ENCODE data around the gene C2orf42.
"Not testable (repeated sequence)": the region's sequence is repeated elsewhere in the genome, so short reads cannot be mapped to it uniquely, and the experiment has no call there.

The C2orf42 gene

GRCh38 chr2:70161069-70161534, 29.7 kb downstream of the C2orf42 start:
- no peak for TF ChIP-seq ZFX (IDR thresholded peaks at IDR 0.05)
- no peak for TF ChIP-seq CTCF (conservative IDR thresholded peaks at IDR 0.05)
- H3K27ac ChIP-seq = peak overlapping the region; percentile 58

GRCh38 chr2:70160545-70160944, 30.3 kb downstream of the C2orf42 start:
- no peak overlapping the region for H3K27ac ChIP-seq
- no peak for TF ChIP-seq ZFX (IDR thresholded peaks at IDR 0.05)
- TF ChIP-seq CTCF (conservative IDR thresholded peaks at IDR 0.05) = no peak

- not testable (repeated sequence) for H3K27ac ChIP-seq
These were observed 41.6 kb downstream of the C2orf42 start for GRCh38 chr2:70149130-70149686.

- not testable (repeated sequence) for H3K27ac ChIP-seq
These were observed 42.5 kb downstream of the C2orf42 start for GRCh38 chr2:70148211-70148760.

- no peak for TF ChIP-seq CTCF (conservative IDR thresholded peaks at IDR 0.05)
- TF ChIP-seq ZFX (IDR thresholded peaks at IDR 0.05) = no peak
- no peak overlapping the region for H3K27ac ChIP-seq
These were observed 44.7 kb downstream of the C2orf42 start for GRCh38 chr2:70145851-70146739.

GRCh38 chr2:70145144-70145490, 45.7 kb downstream of the C2orf42 start:
- no peak overlapping the region for H3K27ac ChIP-seq

GRCh38 chr2:70144443-70145143, 46.2 kb downstream of the C2orf42 start:
- no peak overlapping the region for H3K27ac ChIP-seq
- TF ChIP-seq ZFX (IDR thresholded peaks at IDR 0.05) (no peak), CTCF (conservative IDR thresholded peaks at IDR 0.05) (no peak)

More at GRCh38 chr2:70145144-70145490, 45.7 kb downstream of the C2orf42 start:
- TF ChIP-seq ZFX (IDR thresholded peaks at IDR 0.05) = no peak
- no peak for TF ChIP-seq CTCF (conservative IDR thresholded peaks at IDR 0.05)

Measured in C4-2B (cell line).